Measurements from ENCODE around the gene MARK3.

DNA sequence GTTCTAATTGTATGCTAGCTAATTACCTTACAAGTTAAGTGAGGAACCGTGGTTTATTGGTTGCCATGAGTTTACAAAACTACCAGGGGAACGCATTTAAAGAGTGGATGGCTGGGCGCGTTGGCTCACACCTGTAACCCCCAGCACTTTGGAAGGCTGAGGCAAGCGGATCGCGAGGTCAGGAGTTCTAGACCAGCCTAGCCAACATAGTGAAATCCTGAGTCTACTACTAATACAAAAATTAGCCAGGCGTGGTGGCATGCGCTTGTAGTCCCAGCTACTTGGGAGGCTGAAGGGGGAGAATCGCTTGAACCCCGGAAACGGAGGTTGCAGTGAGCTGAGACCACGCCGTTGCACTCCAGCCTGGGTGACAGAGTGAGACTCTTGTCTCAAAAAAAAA is 49.0 kb upstream of the MARK3 start:
- TF ChIP-seq, protein P1, sequence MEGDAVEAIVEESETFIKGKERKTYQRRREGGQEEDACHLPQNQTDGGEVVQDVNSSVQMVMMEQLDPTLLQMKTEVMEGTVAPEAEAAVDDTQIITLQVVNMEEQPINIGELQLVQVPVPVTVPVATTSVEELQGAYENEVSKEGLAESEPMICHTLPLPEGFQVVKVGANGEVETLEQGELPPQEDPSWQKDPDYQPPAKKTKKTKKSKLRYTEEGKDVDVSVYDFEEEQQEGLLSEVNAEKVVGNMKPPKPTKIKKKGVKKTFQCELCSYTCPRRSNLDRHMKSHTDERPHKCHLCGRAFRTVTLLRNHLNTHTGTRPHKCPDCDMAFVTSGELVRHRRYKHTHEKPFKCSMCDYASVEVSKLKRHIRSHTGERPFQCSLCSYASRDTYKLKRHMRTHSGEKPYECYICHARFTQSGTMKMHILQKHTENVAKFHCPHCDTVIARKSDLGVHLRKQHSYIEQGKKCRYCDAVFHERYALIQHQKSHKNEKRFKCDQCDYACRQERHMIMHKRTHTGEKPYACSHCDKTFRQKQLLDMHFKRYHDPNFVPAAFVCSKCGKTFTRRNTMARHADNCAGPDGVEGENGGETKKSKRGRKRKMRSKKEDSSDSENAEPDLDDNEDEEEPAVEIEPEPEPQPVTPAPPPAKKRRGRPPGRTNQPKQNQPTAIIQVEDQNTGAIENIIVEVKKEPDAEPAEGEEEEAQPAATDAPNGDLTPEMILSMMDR (conservative IDR thresholded peaks at IDR 0.05), result no peak
- no peak for TF ChIP-seq ZFX (IDR thresholded peaks at IDR 0.05)
